Measurements from ENCODE around the gene WAS. TPM values are rescaled to one million over a fixed set of nuclear protein-coding genes. Genes with fewer than 3 reads are reported as not detected.
"Not testable (repeated sequence)": the region's sequence is repeated elsewhere in the genome, so short reads cannot be mapped to it uniquely, and the experiment has no call there.

WAS gene
- total and polyA plus RNA-seq, 4 donors, result 1.0 to 5.6 (median 4.1) TPM

DNA sequence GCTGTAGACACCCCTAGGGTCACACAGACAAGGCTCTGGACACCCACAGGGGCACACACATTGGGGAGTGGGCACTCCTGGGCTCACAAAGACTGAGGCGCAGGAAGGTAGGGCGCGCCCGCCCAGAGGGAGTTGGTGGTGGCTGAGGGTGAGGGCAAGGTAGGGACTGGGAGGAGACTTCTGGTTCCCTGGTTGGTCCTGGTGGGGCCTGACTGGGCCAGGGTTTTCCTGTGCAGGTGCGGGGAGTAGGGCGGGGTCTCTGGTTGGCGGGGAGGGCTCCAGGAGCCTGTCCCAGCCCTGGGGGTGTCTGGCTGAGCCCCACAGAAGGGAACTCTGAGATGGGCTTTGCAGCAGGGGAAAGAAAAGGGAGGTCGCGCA is 6.7 kb upstream of the WAS start:
- Histone ChIP-seq H3K9me3 (ENCODE audit: control insufficient read depth in 4 of 4, low read length in 3 of 4) (no peaks in the 10 kb centered on the region), H3K4me3 (ENCODE audit: low read depth in 1 of 3, low read length in 3 of 3) (peak overlapping the region; percentile 85 to 89 (median 86)), H3K36me3 (ENCODE audit: control insufficient read depth in 4 of 4, insufficient read depth in 3 of 4, low read depth in 1 of 4, low read length in 3 of 4) (no peaks in the 10 kb centered on the region), H3K27ac (ENCODE audit: low read depth in 1 of 2, low read length in 2 of 2) (peak overlapping the region; percentile 97 to 98), H3K27me3 (ENCODE audit: control insufficient read depth in 4 of 4, insufficient read depth in 4 of 4, low read length in 3 of 4) (no peaks in the 10 kb centered on the region), H3K4me1 (ENCODE audit: control insufficient read depth in 4 of 4, insufficient read depth in 4 of 4, low read length in 3 of 4) (peaks cover 2 to 22% (median 9%) of the 10 kb centered on the region in 4 donors), H3K9ac (ENCODE audit: low read depth in 1 of 2, low read length in 2 of 2) (peak overlapping the region; percentile 82 to 89)
- TF ChIP-seq MAX (IDR thresholded peaks at IDR 0.05) (no peak), HNF4G (IDR thresholded peaks at IDR 0.05) (no peak), NR2F2 (IDR thresholded peaks at IDR 0.05) (no peak), EGR1 (IDR thresholded peaks at IDR 0.05; ENCODE audit: low read depth in 2 of 2) (no peak), TAF1 (conservative IDR thresholded peaks at IDR 0.05) (no peak)
- 1% methylated on average over 9 of the region's 9 CpGs for WGBS
- DNase-seq (ENCODE audit: low spot score), result no peak

- WGBS, result 25% methylated on average over 10 of the region's 10 CpGs
- Histone ChIP-seq H3K36me3 (ENCODE audit: control insufficient read depth in 4 of 4, insufficient read depth in 3 of 4, low read depth in 1 of 4, low read length in 3 of 4) (no peaks in the 10 kb centered on the region), H3K27me3 (ENCODE audit: control insufficient read depth in 4 of 4, insufficient read depth in 4 of 4, low read length in 3 of 4) (no peaks in the 10 kb centered on the region), H3K4me1 (ENCODE audit: control insufficient read depth in 4 of 4, insufficient read depth in 4 of 4, low read length in 3 of 4) (peaks cover 2 to 22% (median 9%) of the 10 kb centered on the region in 4 donors), H3K27ac (ENCODE audit: low read depth in 1 of 2, low read length in 2 of 2) (peak overlapping the region; percentile 97 to 98), H3K9me3 (ENCODE audit: control insufficient read depth in 4 of 4, low read length in 3 of 4) (no peaks in the 10 kb centered on the region), H3K9ac (ENCODE audit: low read depth in 1 of 2, low read length in 2 of 2) (peak overlapping the region in 1 of 2 donors; percentile 82), H3K4me3 (ENCODE audit: low read depth in 1 of 3, low read length in 3 of 3) (peak overlapping the region in 2 of 3 donors; percentile 86 to 89)
- peak; percentile 39 for DNase-seq (ENCODE audit: low spot score)
- TF ChIP-seq EGR1 (IDR thresholded peaks at IDR 0.05; ENCODE audit: low read depth in 2 of 2) (no peak), GABPA (IDR thresholded peaks at IDR 0.05 in 1 of 2, conservative IDR thresholded peaks at IDR 0.05 in 1 of 2) (no peak), SP1 (IDR thresholded peaks at IDR 0.05) (peak; percentile 91), RXRA (IDR thresholded peaks at IDR 0.05) (peak; percentile 91 to 94), RAD21 (IDR thresholded peaks at IDR 0.05) (peak in 1 of 2 donors; percentile 53), YY1 (IDR thresholded peaks at IDR 0.05) (peak; percentile 57), NR2F2 (IDR thresholded peaks at IDR 0.05) (peak; percentile 69), HNF4A (conservative IDR thresholded peaks at IDR 0.05) (peak; percentile 94 to 95), JUND (IDR thresholded peaks at IDR 0.05) (peak in 1 of 2 donors; percentile 27), TAF1 (conservative IDR thresholded peaks at IDR 0.05) (peak; percentile 32), FOXA1 (IDR thresholded peaks at IDR 0.05) (no peak), HNF4G (IDR thresholded peaks at IDR 0.05) (peak; percentile 72), MAX (IDR thresholded peaks at IDR 0.05) (peak; percentile 22), FOXA2 (IDR thresholded peaks at IDR 0.05) (peak; percentile 9)
- TF ChIP-seq, protein P1, sequence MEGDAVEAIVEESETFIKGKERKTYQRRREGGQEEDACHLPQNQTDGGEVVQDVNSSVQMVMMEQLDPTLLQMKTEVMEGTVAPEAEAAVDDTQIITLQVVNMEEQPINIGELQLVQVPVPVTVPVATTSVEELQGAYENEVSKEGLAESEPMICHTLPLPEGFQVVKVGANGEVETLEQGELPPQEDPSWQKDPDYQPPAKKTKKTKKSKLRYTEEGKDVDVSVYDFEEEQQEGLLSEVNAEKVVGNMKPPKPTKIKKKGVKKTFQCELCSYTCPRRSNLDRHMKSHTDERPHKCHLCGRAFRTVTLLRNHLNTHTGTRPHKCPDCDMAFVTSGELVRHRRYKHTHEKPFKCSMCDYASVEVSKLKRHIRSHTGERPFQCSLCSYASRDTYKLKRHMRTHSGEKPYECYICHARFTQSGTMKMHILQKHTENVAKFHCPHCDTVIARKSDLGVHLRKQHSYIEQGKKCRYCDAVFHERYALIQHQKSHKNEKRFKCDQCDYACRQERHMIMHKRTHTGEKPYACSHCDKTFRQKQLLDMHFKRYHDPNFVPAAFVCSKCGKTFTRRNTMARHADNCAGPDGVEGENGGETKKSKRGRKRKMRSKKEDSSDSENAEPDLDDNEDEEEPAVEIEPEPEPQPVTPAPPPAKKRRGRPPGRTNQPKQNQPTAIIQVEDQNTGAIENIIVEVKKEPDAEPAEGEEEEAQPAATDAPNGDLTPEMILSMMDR (IDR thresholded peaks at IDR 0.05; ENCODE audit: low read depth, low read length, missing input control), result no peak
- TF ChIP-seq, protein P2, sequence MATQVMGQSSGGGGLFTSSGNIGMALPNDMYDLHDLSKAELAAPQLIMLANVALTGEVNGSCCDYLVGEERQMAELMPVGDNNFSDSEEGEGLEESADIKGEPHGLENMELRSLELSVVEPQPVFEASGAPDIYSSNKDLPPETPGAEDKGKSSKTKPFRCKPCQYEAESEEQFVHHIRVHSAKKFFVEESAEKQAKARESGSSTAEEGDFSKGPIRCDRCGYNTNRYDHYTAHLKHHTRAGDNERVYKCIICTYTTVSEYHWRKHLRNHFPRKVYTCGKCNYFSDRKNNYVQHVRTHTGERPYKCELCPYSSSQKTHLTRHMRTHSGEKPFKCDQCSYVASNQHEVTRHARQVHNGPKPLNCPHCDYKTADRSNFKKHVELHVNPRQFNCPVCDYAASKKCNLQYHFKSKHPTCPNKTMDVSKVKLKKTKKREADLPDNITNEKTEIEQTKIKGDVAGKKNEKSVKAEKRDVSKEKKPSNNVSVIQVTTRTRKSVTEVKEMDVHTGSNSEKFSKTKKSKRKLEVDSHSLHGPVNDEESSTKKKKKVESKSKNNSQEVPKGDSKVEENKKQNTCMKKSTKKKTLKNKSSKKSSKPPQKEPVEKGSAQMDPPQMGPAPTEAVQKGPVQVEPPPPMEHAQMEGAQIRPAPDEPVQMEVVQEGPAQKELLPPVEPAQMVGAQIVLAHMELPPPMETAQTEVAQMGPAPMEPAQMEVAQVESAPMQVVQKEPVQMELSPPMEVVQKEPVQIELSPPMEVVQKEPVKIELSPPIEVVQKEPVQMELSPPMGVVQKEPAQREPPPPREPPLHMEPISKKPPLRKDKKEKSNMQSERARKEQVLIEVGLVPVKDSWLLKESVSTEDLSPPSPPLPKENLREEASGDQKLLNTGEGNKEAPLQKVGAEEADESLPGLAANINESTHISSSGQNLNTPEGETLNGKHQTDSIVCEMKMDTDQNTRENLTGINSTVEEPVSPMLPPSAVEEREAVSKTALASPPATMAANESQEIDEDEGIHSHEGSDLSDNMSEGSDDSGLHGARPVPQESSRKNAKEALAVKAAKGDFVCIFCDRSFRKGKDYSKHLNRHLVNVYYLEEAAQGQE (IDR thresholded peaks at IDR 0.05), result peak; percentile 88
- TF ChIP-seq, protein P3, sequence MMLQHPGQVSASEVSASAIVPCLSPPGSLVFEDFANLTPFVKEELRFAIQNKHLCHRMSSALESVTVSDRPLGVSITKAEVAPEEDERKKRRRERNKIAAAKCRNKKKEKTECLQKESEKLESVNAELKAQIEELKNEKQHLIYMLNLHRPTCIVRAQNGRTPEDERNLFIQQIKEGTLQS (IDR thresholded peaks at IDR 0.05), result no peak
- TF ChIP-seq, protein P4, sequence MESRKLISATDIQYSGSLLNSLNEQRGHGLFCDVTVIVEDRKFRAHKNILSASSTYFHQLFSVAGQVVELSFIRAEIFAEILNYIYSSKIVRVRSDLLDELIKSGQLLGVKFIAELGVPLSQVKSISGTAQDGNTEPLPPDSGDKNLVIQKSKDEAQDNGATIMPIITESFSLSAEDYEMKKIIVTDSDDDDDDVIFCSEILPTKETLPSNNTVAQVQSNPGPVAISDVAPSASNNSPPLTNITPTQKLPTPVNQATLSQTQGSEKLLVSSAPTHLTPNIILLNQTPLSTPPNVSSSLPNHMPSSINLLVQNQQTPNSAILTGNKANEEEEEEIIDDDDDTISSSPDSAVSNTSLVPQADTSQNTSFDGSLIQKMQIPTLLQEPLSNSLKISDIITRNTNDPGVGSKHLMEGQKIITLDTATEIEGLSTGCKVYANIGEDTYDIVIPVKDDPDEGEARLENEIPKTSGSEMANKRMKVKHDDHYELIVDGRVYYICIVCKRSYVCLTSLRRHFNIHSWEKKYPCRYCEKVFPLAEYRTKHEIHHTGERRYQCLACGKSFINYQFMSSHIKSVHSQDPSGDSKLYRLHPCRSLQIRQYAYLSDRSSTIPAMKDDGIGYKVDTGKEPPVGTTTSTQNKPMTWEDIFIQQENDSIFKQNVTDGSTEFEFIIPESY (IDR thresholded peaks at IDR 0.05), result peak; percentile 54
Observed at GRCh38 chrX:48677516-48677915, 6.1 kb upstream of the WAS start.

DNA sequence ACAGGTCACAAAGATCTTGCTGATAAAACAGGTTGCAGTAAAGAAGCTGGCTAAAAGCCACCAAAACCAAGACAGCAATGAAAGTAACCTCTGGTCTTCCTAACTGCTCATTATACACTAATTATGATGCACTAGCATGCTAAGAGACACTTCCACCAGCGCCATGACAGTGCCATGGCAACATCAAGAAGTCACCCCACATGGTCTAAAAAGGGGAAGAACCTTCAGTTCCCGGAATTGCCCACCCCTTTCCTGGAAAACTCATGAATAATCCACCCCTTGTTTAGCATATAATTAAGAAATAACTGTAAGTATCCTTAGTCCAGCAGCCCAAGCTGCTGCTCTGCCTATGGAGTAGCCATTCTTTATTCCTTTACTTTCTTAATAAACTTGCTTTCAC is 3.1 kb upstream of the WAS start:
- H3K9ac ChIP-seq (ENCODE audit: low read depth in 1 of 2, low read length in 2 of 2); H3K27ac ChIP-seq (ENCODE audit: low read depth in 1 of 2, low read length in 2 of 2); DNase-seq (ENCODE audit: low spot score); H3K36me3 ChIP-seq (ENCODE audit: control insufficient read depth in 4 of 4, insufficient read depth in 3 of 4, low read depth in 1 of 4, low read length in 3 of 4); H3K27me3 ChIP-seq (ENCODE audit: control insufficient read depth in 4 of 4, insufficient read depth in 4 of 4, low read length in 3 of 4); H3K9me3 ChIP-seq (ENCODE audit: control insufficient read depth in 4 of 4, low read length in 3 of 4); H3K4me3 ChIP-seq (ENCODE audit: low read depth in 1 of 3, low read length in 3 of 3): not testable (repeated sequence)
- peaks cover 2 to 22% (median 9%) of the 10 kb centered on the region in 4 donors for H3K4me1 ChIP-seq (ENCODE audit: control insufficient read depth in 4 of 4, insufficient read depth in 4 of 4, low read length in 3 of 4)
- WGBS, result 41% methylated on average over 2 of the region's 2 CpGs

Measured in liver (tissue), 9 donors.